Kidney (tissue), 14 donors: ENCODE results near the gene SLC50A1. TPM values are rescaled to one million over a fixed set of nuclear protein-coding genes. Genes with fewer than 3 reads are reported as not detected.

Source experiments
- DNase-seq, 5 donors: peaks; one replicate each; pipeline ENCODE4 v3.0.0-alpha.2; 2013 to 2020
- FAIRE-seq: peaks from 2 replicates; lab custom pipeline; 2012; peaks lifted over from hg19 to GRCh38; lab: Jason Lieb, UNC
- H3K27ac ChIP-seq, 2 donors: one replicate each; pipeline ENCODE4 v1.7.0; 2013; ENCODE audit warnings: low read depth in 2 of 2, low read length in 2 of 2, inconsistent platforms in 1 of 2
- H3K27me3 ChIP-seq: one replicate; pipeline ENCODE4 v1.7.1; 2013; ENCODE audit warnings: low read length, inconsistent platforms; ENCODE audit not compliant: control insufficient read depth, insufficient read depth
- H3K36me3 ChIP-seq, 3 donors: one replicate each; pipeline versions ENCODE4 v1.7.0 to v1.7.1; 2013; ENCODE audit warnings: low read length in 3 of 3, control low read depth in 1 of 3, inconsistent platforms in 1 of 3; ENCODE audit not compliant: insufficient read depth in 3 of 3, control insufficient read depth in 2 of 3
- H3K4me1 ChIP-seq, 3 donors: one replicate each; pipeline versions ENCODE4 v1.7.0 to v1.7.1; 2013; ENCODE audit warnings: low read length in 3 of 3, inconsistent platforms in 1 of 3, low read depth in 1 of 3; ENCODE audit not compliant: control insufficient read depth in 2 of 3, insufficient read depth in 2 of 3
- H3K4me3 ChIP-seq, 3 donors: one replicate each; pipeline versions ENCODE4 v1.7.0 to v1.8.1; 2013; ENCODE audit warnings: low read length in 3 of 3, control low read depth in 1 of 3, inconsistent platforms in 1 of 3
- H3K9ac ChIP-seq, 3 donors: one replicate each; pipeline versions ENCODE4 v1.7.0 to v1.7.1; 2013; ENCODE audit warnings: low read length in 3 of 3, control low read depth in 1 of 3, inconsistent platforms in 1 of 3
- H3K9me3 ChIP-seq, 3 donors: one replicate each; pipeline versions ENCODE4 v1.7.0 to v1.7.1; 2013; ENCODE audit warnings: low read length in 3 of 3, control low read depth in 1 of 3, inconsistent platforms in 1 of 3; ENCODE audit not compliant: control insufficient read depth in 2 of 3, insufficient read depth in 1 of 3
- intact Hi-C: fragments of 100-400 bp; cut with DNase I; formaldehyde crosslinking; loops from one replicate; pipeline ENCODE4 v1.11.1; 2022
- polyA plus RNA-seq: library from polyadenylated mRNA; stranded (reverse); fragments of 350-450 nt; fragmentation: Illumina TruSeq; extraction: RNeasy Lipid Tissue Mini Kit (QIAGEN cat#74804); gene quantifications from one replicate; pipeline ENCODE4 v1.2.3, GENCODE V29; 2014; ENCODE audit warnings: low read depth, low replicate concordance; ENCODE audit not compliant: insufficient read depth
- total RNA-seq: library from RNA; stranded (reverse); fragmentation: NEBNext Ultra II Directional; extraction: Animal tissue kit (Norgen Biotek cat#: 25700); gene quantifications from one replicate; pipeline ENCODE4 v1.2.1, GENCODE V29; 2021
- TF ChIP-seq, protein P1 (sequence below): IDR thresholded peaks from 3 replicates; pipeline ENCODE4 v1.5.1; 2012; ENCODE audit warnings: mild to moderate bottlenecking, moderate library complexity, borderline replicate concordance; ENCODE audit not compliant: insufficient read depth; ENCODE audit errors: extremely low read depth
- donor health status: control.
- donor health status: control.
- donor health status: control.
- donor health status: control.
- donor health status: control.
- donor health status: DM: yes; HTN: yes; CAD: no.
- donor health status: Normal renal cell carcinoma (clear cell type).

SLC50A1 gene
- total and polyA plus RNA-seq, 2 donors from 2014 or later = 34.8 to 61.8 TPM

DNA sequence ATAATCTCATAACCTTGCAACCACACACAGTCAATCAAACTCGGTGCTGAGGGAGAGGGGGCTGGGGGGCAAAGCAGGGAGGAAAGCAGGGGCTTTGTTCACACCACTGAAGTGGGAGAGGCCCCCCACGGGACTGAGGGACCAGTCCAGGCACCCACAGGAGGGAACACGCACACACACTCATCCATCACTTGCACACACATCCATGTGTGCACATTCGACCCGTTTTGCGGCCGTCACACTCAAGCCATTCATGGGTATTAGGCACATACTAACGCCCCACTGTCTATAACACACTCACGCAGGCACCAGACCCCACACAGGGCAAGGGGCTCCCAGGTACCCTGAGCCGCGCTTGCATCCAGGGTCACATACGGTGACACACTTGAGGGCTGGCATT is 43.0 kb upstream of the SLC50A1 start:
- TF ChIP-seq, protein P1, sequence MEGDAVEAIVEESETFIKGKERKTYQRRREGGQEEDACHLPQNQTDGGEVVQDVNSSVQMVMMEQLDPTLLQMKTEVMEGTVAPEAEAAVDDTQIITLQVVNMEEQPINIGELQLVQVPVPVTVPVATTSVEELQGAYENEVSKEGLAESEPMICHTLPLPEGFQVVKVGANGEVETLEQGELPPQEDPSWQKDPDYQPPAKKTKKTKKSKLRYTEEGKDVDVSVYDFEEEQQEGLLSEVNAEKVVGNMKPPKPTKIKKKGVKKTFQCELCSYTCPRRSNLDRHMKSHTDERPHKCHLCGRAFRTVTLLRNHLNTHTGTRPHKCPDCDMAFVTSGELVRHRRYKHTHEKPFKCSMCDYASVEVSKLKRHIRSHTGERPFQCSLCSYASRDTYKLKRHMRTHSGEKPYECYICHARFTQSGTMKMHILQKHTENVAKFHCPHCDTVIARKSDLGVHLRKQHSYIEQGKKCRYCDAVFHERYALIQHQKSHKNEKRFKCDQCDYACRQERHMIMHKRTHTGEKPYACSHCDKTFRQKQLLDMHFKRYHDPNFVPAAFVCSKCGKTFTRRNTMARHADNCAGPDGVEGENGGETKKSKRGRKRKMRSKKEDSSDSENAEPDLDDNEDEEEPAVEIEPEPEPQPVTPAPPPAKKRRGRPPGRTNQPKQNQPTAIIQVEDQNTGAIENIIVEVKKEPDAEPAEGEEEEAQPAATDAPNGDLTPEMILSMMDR = no peak
- H3K9ac ChIP-seq = no peak overlapping the region

DNA sequence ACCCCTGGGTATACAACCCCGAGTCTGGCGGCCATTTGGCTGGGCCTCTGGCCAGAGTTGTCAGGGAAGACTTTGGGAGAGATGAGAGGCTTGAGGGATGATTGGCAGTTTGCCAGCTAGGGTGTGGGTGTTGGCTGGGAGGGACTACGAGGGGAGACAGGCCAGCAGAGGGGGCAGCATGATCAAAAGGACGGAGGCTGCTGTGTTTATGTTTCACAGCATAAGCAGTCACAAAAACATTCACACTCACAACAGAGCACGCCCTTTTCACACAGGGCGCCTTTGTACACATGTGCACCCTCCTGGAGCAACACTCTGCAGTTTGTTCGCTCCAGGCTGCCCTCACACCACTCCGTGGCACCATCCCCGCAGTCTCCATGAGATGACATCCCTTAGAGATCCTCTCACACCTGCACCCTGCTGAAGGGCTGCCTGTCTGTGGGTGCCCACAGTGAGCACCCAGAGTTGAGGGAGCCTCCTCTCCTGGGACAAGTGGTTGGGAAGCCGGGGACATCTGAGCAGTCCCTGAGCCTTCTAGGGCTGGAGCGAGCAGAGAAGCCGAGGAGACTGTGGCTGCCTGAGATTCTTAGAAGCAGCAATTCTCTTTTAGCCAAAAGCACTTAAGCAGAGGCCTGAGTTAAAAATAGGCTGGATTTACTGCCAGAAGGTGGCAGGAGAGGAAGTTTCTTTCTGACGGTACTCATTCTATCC is 41.6 kb upstream of the SLC50A1 start:
- Histone ChIP-seq H3K27ac (no peak overlapping the region), H3K4me1 (peaks cover 0 to 4% (median 0%) of the 10 kb centered on the region in 3 donors), H3K9me3 (no peaks in the 10 kb centered on the region), H3K27me3 (no peaks in the 10 kb centered on the region), H3K9ac (no peak overlapping the region), H3K4me3 (no peak overlapping the region), H3K36me3 (no peaks in the 10 kb centered on the region)
- intact Hi-C loops = loop anchor here (5.0 kb wide), 1 partner anchor 73 kb away; no protein-coding TSS in a partner anchor
- DNase-seq (peak; percentile 45 to 76 (median 59)), FAIRE-seq (no peak)
- TF ChIP-seq, protein P1 = peak; percentile 65

More for the DNA sequence above, 43.0 kb upstream of the SLC50A1 start:
- FAIRE-seq (no peak), DNase-seq (peak in 1 of 5 donors; percentile 38)
- no peaks in the 10 kb centered on the region for H3K36me3 ChIP-seq
- peaks cover 0 to 4% (median 0%) of the 10 kb centered on the region in 3 donors for H3K4me1 ChIP-seq
- H3K9me3 ChIP-seq = no peaks in the 10 kb centered on the region
- intact Hi-C loops = loop anchor here (5.0 kb wide), 1 partner anchor 75 kb away; no protein-coding TSS in a partner anchor
- no peaks in the 10 kb centered on the region for H3K27me3 ChIP-seq
- H3K27ac ChIP-seq = no peak overlapping the region
- no peak overlapping the region for H3K4me3 ChIP-seq

DNA sequence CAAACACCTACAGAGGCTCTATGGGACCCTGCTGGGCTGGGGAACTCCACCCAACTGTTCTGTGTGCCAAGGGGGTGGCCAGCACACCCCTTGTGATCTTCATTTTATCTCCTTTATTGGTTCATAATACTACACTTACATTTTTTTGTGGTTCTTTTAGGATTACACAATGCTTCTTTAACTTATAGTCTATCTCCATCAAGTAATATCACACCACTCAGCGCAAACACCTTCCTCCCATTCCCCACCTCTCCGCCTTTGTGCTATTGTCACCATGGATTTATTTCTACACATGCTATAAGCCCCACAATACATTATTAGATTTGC is 41.1 kb upstream of the SLC50A1 start:
- Histone ChIP-seq H3K4me3 (no peak overlapping the region), H3K9me3 (no peaks in the 10 kb centered on the region), H3K27me3 (no peaks in the 10 kb centered on the region), H3K36me3 (no peaks in the 10 kb centered on the region), H3K9ac (no peak overlapping the region), H3K27ac (no peak overlapping the region), H3K4me1 (peaks cover 0 to 4% (median 0%) of the 10 kb centered on the region in 3 donors)
- DNase-seq (peak in 1 of 5 donors; percentile 1), FAIRE-seq (no peak)
- TF ChIP-seq, protein P1 = no peak
- intact Hi-C loops = loop anchor here (5.0 kb wide), 1 partner anchor 73 kb away; no protein-coding TSS in a partner anchor
